CD4-positive, alpha-beta T cell treated with Interleukin-4 for 4 hours (primary cell): ENCODE data around the gene LRRTM3.

Experiments
- DNase-seq: peaks from one replicate; pipeline ENCODE4 v3.0.0-alpha.2; 2020

LRRTM3 gene

GRCh38 chr10:66925896-66926715, at the start of gene LRRTM3:
Gene LRRTM3, plus strand, starts transcription at chr10:66926036.
- DNase-seq = peak; percentile 1

DNA sequence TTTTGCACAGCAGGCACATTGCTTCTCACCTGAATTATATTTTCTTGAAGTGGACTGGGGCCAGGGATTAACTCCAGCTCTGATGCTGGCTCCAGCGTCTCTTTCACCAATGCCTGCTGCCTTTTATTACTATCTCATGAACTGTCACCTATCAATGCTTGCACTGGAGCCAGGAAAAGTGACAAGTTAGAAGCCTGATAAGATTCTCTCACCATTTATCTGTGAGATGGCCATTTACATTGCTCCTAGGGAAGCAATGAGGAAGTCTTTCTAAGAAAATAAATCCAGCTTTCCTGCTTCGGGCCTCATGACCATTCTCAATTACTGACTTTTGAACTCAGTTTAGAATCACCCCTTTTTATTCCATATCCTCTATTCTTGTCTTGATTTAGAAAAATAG, 48.5 kb upstream of the LRRTM3 start:
- DNase-seq = no peak

DNA sequence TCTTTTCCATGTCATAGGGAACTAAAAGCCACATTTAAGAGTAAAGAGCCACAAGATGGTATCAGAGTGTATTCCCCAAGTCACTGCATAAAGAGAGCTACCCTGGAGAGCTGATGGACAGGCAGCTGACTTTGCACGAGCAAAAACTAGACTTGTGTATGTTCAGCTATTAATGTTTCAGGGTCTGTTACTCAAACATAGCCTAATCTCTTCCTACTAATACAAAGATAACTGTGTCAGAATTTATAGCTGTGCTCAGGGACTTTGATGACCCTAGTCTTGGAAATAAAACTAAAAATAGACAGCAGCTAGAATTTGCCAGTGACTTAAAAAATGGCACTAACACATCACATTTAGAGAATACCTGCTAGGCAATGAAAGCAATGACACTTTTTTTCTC, 45.5 kb upstream of the LRRTM3 start:
- no peak for DNase-seq

DNA sequence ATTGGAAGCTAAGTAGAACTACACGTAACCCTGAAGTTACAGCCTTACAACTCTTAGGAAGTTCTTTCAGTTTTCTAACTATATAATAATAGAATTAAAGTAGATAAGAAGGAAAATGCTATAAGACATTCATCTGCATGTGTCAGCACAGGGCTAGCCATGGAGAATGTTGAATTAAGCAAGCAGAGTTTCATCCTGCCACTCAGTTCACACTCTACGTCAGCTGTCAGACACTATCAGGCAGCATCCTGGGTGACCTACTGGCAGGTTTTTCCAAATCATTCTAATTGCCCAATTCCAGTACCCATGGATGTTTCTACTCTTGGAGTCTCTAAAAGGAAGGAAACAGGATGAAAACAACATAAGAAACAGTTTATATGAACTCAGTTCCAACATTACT, 45.0 kb upstream of the LRRTM3 start:
- DNase-seq = no peak

DNA sequence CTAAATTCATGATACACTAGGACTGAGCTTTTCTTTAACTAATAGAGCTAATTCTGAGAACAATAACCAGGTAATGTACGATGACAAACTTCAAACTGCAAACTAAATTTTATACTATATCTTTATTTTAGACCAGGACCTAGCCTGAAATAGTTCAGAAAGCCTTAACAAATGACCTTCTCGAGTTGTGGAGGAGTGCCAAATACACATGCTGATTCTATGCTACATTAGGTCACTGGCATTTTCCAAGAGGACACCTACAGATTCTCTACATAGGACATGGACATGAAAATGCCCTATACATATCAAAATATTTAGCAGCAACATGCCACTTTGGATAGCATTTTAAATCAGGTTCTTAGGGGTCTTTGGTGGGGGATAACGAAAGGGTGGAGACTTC, 44.0 kb upstream of the LRRTM3 start:
- DNase-seq = no peak

DNA sequence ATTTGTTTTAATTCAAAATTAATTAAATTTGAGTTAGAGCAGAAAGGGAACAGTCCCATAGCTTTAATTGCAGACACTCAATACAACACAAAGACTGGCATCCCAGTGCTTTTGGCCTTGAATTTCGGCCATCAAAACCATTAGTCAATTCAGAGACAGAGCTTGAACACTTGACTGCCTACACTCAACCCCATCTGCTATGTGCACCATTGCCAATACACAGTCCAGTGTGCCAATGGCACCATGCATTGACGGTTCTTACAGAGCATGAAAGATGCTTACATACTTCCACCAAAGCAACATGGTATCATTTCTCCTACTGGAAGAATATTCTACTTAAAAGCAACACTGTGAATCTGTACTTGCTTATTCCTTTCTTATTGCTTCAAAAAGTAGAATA, 43.6 kb upstream of the LRRTM3 start:
- DNase-seq = no peak

GRCh38 chr10:66886848-66887247, 39.0 kb upstream of the LRRTM3 start:
- no peak for DNase-seq

GRCh38 chr10:66888237-66888636, 37.6 kb upstream of the LRRTM3 start:
- DNase-seq = no peak

GRCh38 chr10:66892871-66893270, 33.0 kb upstream of the LRRTM3 start:
- no peak for DNase-seq

DNA sequence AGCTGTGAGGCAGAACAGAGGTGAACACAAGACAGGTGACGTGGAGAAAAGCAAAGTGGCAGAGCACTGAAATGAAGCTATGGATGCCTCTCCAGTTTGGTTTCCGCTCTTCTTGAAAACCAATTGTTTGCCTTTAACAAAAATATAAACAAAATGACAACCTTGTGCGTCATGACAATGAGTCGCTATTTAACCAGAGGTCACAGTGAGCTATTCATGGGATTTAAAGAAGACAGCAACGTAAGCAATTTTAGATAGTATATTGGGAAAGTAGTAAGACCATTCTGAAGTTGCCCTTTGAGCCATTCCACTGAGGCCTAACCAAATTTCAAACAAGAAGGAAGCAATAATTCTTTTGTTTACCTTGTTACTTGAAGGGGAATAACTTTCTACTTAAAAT, 15.2 kb upstream of the LRRTM3 start:
- DNase-seq = no peak

DNA sequence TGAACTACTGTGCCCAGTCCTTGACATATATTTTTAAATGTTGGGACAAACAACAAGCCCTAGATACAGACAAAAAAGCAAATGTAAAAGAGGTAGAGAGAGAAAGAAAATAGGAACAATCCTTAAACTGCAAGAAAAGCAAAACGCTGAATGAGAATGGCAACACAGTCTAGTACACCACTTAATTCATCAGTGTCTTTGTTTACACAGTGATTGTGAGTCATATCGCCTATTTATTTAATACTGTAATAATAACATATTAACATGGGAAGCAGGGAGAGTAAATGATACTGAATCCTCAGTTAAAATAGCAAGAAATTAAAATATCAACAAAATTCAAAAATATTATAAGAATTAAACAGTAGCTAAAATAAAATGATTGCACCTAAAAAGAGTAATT, 9.8 kb upstream of the LRRTM3 start:
- no peak for DNase-seq

- no peak for DNase-seq
Observed at GRCh38 chr10:66917104-66917503, 8.7 kb upstream of the LRRTM3 start.

- no peak for DNase-seq
Observed at GRCh38 chr10:66919248-66919647, 6.6 kb upstream of the LRRTM3 start.

GRCh38 chr10:66924674-66925345, 1.0 kb upstream of the LRRTM3 start:
- no peak for DNase-seq

GRCh38 chr10:66925373-66925772, 463 bp upstream of the LRRTM3 start:
- no peak for DNase-seq

DNA sequence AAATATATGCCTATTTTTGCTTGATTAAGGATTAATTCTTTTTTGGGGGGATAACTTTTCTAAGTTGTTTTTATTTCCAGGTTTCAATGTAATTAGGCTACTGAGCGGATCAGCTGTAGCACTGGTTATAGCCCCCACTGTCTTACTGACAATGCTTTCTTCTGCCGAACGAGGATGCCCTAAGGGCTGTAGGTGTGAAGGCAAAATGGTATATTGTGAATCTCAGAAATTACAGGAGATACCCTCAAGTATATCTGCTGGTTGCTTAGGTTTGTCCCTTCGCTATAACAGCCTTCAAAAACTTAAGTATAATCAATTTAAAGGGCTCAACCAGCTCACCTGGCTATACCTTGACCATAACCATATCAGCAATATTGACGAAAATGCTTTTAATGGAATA, 1.0 kb downstream of the LRRTM3 start:
- DNase-seq = no peak

GRCh38 chr10:66927251-66927935, 1.6 kb downstream of the LRRTM3 start:
- DNase-seq = no peak

DNA sequence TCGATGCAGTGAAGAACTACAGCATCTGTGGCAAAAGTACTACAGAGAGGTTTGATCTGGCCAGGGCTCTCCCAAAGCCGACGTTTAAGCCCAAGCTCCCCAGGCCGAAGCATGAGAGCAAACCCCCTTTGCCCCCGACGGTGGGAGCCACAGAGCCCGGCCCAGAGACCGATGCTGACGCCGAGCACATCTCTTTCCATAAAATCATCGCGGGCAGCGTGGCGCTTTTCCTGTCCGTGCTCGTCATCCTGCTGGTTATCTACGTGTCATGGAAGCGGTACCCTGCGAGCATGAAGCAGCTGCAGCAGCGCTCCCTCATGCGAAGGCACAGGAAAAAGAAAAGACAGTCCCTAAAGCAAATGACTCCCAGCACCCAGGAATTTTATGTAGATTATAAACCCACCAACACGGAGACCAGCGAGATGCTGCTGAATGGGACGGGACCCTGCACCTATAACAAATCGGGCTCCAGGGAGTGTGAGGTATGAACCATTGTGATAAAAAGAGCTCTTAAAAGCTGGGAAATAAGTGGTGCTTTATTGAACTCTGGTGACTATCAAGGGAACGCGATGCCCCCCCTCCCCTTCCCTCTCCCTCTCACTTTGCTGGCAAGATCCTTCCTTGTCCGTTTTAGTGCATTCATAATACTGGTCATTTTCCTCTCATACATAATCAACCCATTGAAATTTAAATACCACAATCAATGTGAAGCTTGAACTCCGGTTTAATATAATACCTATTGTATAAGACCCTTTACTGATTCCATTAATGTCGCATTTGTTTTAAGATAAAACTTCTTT, 2.3 kb downstream of the LRRTM3 start:
- DNase-seq = no peak

- no peak for DNase-seq
Observed at GRCh38 chr10:66928776-66929175, 2.9 kb downstream of the LRRTM3 start.

DNA sequence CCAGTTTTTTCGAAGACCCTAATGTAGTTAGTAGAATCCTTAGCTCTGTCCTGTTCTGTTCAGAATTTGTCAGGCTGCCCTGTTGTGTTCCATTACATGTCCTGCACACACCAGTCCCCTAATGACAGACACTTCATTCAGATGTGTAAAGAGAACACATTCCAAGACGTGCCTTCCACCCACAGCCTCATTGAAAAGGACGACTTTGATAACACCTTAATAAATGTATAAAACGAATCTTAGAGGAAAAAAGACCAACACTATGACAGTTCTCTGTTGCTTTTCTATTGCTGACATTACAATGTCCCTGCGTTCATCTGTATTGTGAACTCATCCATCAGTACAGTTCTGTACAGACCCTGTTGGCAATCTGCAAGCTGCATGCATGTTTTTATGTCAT, 3.5 kb downstream of the LRRTM3 start:
- DNase-seq = no peak

GRCh38 chr10:66931340-66931948, 5.6 kb downstream of the LRRTM3 start:
- DNase-seq = no peak

DNA sequence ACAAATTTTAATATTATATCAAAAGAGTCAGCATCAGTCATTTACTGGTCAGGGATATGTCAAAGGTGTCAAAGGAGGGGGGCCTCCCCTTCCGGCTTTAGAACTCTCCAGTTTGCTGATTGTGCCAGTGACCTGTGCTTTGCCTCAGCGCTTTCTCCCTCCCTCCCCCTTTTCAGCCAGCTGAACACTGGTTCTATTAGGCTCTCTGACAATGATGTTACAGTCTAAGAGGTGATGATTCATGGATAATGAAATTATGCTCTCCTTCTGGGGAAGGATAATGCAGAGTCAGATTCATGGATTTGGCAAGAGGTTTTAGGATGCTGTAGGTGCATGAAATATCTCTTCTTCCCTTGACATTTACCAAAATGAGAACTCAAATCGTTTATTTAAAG, 6.1 kb downstream of the LRRTM3 start:
- no peak for DNase-seq

GRCh38 chr10:66934711-66935110, 8.9 kb downstream of the LRRTM3 start:
- no peak for DNase-seq
